Stomach smooth muscle (tissue), 2 donors: ENCODE measurements around the gene ZNF534.
"Not testable (repeated sequence)": the region's sequence is repeated elsewhere in the genome, so short reads cannot be mapped to it uniquely, and the experiment has no call there.

Source experiments
- H3K27ac ChIP-seq: one replicate; pipeline ENCODE4 v1.7.0; 2013; ENCODE audit warnings: mild to moderate bottlenecking, low read length, inconsistent platforms
- H3K27me3 ChIP-seq, 2 donors: one replicate each; pipeline ENCODE4 v1.7.0; 2013; ENCODE audit warnings: low read length in 2 of 2; ENCODE audit not compliant: insufficient read depth in 2 of 2, control insufficient read depth in 1 of 2
- H3K36me3 ChIP-seq, 2 donors: one replicate each; pipeline ENCODE4 v1.7.0; 2013; ENCODE audit warnings: low read length in 2 of 2; ENCODE audit not compliant: control insufficient read depth in 2 of 2, insufficient read depth in 2 of 2
- H3K4me1 ChIP-seq: one replicate; pipeline ENCODE4 v1.7.0; 2013; ENCODE audit warnings: low read length; ENCODE audit not compliant: control insufficient read depth, insufficient read depth
- H3K4me3 ChIP-seq, 2 donors: one replicate each; pipeline ENCODE4 v1.7.0; 2013; ENCODE audit warnings: low read length in 2 of 2
- H3K9ac ChIP-seq, 2 donors: one replicate each; pipeline ENCODE4 v1.7.0; 2013; ENCODE audit warnings: low read length in 2 of 2, mild to moderate bottlenecking in 1 of 2
- H3K9me3 ChIP-seq, 2 donors: one replicate each; pipeline ENCODE4 v1.7.0; 2013; ENCODE audit warnings: low read length in 2 of 2; ENCODE audit not compliant: control insufficient read depth in 2 of 2
- donor health status: healthy.
- donor health status: Pancreatic carcinoma.

Gene ZNF534

GRCh38 chr19:52498571-52498970, 69.6 kb downstream of the ZNF534 start:
- Histone ChIP-seq H3K9ac (no peak overlapping the region), H3K4me3 (no peak overlapping the region), H3K9me3 (peaks cover 0 to 6% of the 10 kb centered on the region in 2 donors), H3K4me1 (no peaks in the 10 kb centered on the region), H3K27me3 (no peaks in the 10 kb centered on the region), H3K27ac (no peak overlapping the region), H3K36me3 (peaks cover 0 to 4% of the 10 kb centered on the region in 2 donors)

DNA sequence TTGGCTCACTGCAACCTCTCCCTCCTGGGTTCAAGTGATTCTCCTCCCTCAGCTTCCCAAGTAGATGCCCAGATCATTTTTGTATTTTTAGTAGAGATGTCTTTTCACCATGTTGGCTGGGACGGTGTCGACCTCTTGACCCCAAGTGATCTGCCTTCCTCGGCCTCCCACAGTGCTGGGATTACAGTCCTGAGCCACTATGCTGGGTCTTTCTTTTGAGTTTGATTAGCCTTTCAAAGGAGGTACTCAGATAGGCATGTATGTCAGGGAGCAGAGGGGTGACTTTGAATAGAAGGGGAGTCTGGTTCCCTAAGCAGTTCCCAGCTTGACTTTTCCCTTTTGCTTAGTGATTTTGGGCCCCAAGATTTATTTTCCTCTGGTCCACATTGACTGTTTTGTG, 71.5 kb downstream of the ZNF534 start:
- not testable (repeated sequence) for H3K27ac ChIP-seq, H3K36me3 ChIP-seq, H3K4me3 ChIP-seq, H3K9me3 ChIP-seq, H3K4me1 ChIP-seq, H3K9ac ChIP-seq, H3K27me3 ChIP-seq

- not testable (repeated sequence) for H3K9me3 ChIP-seq, H3K9ac ChIP-seq, H3K4me1 ChIP-seq, H3K36me3 ChIP-seq, H3K27me3 ChIP-seq, H3K27ac ChIP-seq, H3K4me3 ChIP-seq
Observed at GRCh38 chr19:52500991-52501390, 72.0 kb downstream of the ZNF534 start.
